Spleen (tissue), 7 donors: ENCODE measurements around the gene POLR2F.
"Not testable (repeated sequence)": the region's sequence is repeated elsewhere in the genome, so short reads cannot be mapped to it uniquely, and the experiment has no call there.

Experiments
- POLR2A ChIP-seq, 3 donors: fragments of 450-650 bp; IDR thresholded peaks; one replicate each; pipeline ENCODE4 v1.5.1; 2017; ENCODE audit warnings: antibody characterized with exemption in 3 of 3, mild to moderate bottlenecking in 1 of 3
- POLR2AphosphoS5 ChIP-seq, 3 donors: sonication (generic); formaldehyde crosslinking; IDR thresholded peaks; one replicate each; pipeline ENCODE4 v1.5.1; 2017; ENCODE audit warnings: antibody characterized with exemption in 3 of 3
- TF ChIP-seq, protein P1 (sequence below), 11 experiments: fragments of 200-600 bp in 7 of 11; fragments of 450-650 bp in 4 of 11; sonication (generic) in 4 of 11; IDR thresholded peaks in 8 of 11; conservative IDR thresholded peaks in 3 of 11; 1 replicate in 7 of 11; 2 replicates in 4 of 11; pipeline versions ENCODE4 v1.4.0 to v1.8.0; 2016 to 2021; ENCODE audit warnings: antibody characterized with exemption in 11 of 11, inconsistent platforms in 4 of 11, mild to moderate bottlenecking in 1 of 11
- donor health status: DM: no; HTN: no; CAD: no; lungs with moderate emphysema.
- donor health status: DM: no; HTN: no; CAD: no.
- donor health status: DM: no; HTN: no; CAD: no.

- TF ChIP-seq, protein P1, sequence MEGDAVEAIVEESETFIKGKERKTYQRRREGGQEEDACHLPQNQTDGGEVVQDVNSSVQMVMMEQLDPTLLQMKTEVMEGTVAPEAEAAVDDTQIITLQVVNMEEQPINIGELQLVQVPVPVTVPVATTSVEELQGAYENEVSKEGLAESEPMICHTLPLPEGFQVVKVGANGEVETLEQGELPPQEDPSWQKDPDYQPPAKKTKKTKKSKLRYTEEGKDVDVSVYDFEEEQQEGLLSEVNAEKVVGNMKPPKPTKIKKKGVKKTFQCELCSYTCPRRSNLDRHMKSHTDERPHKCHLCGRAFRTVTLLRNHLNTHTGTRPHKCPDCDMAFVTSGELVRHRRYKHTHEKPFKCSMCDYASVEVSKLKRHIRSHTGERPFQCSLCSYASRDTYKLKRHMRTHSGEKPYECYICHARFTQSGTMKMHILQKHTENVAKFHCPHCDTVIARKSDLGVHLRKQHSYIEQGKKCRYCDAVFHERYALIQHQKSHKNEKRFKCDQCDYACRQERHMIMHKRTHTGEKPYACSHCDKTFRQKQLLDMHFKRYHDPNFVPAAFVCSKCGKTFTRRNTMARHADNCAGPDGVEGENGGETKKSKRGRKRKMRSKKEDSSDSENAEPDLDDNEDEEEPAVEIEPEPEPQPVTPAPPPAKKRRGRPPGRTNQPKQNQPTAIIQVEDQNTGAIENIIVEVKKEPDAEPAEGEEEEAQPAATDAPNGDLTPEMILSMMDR (IDR thresholded peaks at IDR 0.05 in 8 of 11, conservative IDR thresholded peaks at IDR 0.05 in 3 of 11) = not testable (repeated sequence)
- not testable (repeated sequence) for TF ChIP-seq POLR2AphosphoS5, POLR2A (IDR thresholded peaks at IDR 0.05)
These were observed 9.1 kb upstream of the POLR2F start for GRCh38 chr22:37944423-37944822.
